ENCODE results near the gene AFF3. TPM values are rescaled to one million over a fixed set of nuclear protein-coding genes. Genes with fewer than 3 reads are reported as not detected.

Gene AFF3
- total and polyA plus RNA-seq, 3 experiments from 2014 or later, result 0.48 to 1.3 (median 0.53) TPM

Other genes starting within 250 kb of the AFF3 start
- under 1 TPM; 0.13 to 0.20 TPM for gene LONRF2, start 179.9 kb upstream of the AFF3 start, total RNA-seq
- gene LONRF2, start 179.9 kb upstream of the AFF3 start, polyA plus RNA-seq, result not detected

Data from CD8-positive, alpha-beta memory T cell (primary cell).